Medulla oblongata (tissue), 1 donor: ENCODE results near the gene SOWAHD.
A peak's percentile ranks its signal among the peaks of the same experiment; 100 is the strongest.
"Not testable (repeated sequence)": the region's sequence is repeated elsewhere in the genome, so short reads cannot be mapped to it uniquely, and the experiment has no call there.

Experiments
- DNase-seq: peaks from one replicate; pipeline ENCODE4 v3.0.0-alpha.2; 2015; ENCODE audit errors: extremely low spot score

Gene SOWAHD

GRCh38 chrX:119757979-119758730 lies at the start of gene SOWAHD:
SOWAHD (plus strand) TSS chrX:119758588; CDS start chrX:119758668, 80 bp downstream.
- DNase-seq = peak; percentile 43

DNA sequence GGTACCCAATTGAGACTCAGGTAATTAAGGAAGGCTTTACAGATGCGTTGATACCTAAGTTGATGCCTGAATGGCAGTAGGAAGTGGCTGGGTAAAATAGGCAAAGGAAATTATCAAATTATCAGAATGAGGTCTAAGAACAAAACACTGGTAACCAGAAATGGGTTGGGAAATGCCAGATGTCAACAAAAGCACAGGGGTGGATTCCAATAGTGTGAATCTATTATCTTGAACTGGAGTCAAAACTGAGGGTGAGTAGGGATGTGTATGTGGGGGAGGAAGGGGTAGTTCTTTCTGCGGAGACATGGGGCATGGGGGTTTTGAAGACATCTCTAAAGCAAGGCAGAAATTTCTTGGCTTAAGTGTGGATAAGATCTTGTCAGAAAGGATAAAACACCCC lies 49.5 kb upstream of the SOWAHD start:
- DNase-seq = no peak

- no peak for DNase-seq
Observed at GRCh38 chrX:119709630-119710029, 48.8 kb upstream of the SOWAHD start.

- no peak for DNase-seq
Observed at GRCh38 chrX:119721487-119721886, 36.9 kb upstream of the SOWAHD start.

DNA sequence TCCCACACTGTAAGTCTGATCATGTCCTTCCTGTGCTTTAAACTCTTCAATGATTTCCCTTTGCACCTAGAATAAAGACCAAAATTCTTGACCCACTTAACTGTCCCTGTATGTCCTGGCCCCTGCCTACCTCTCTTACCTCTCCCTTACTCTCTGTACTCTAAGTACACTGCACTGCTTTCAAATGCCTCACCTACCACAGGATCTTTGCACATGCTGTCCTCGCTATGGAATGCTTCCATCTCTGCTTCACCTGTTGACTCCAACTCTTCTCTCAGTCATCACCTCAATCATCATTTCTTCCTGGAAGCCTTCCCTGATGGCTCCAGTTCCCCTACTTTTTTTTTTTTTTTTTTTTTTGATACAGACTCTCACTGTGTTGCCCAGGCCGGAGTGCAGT lies 36.5 kb upstream of the SOWAHD start:
- no peak for DNase-seq

GRCh38 chrX:119726900-119727555 lies 31.4 kb upstream of the SOWAHD start:
- DNase-seq = no peak

DNA sequence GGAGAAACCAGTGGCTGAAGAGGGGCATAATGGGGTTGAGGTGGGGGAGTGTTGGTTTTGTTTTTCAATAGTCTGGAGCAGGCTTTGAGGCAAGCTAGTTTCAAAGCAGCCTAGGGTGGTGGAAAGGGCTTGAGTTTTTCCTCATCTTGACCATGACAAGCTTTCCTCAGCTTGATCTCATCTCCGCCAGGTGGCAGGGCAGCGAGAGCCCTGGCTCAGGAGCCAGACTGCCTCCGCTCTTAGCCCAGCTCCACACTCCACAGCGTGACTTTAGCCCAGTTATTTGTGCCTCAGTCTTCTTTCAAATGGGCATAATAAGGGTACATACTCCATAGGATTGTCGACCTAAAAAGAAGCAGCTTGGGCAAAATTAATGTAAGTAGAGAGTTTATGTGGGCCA lies 29.9 kb upstream of the SOWAHD start:
- DNase-seq = no peak

GRCh38 chrX:119729408-119730201 lies 28.8 kb upstream of the SOWAHD start:
- DNase-seq = peak; percentile 45

DNA sequence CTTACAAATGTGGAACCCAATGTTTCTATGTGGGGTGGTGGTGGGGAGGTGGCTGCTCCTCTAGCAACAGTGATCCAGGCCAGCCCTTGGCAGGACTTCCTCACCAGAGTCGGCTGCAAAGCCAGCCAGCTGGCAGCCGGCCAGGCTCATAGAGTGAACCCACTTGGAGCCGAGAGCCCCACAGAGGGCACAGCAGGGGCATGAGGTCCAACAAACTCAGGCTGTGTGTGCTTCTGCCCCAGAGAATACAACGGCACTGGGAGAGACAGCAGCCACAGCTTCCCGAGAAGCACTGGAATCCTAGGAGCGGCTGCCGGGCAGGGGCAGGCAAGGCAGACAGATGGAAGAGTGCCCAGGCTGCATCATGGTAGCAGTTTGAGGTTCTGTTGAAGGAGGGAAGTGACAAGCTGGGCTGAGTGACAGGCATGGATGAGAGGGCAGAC lies 23.5 kb upstream of the SOWAHD start:
- peak; percentile 73 for DNase-seq

DNA sequence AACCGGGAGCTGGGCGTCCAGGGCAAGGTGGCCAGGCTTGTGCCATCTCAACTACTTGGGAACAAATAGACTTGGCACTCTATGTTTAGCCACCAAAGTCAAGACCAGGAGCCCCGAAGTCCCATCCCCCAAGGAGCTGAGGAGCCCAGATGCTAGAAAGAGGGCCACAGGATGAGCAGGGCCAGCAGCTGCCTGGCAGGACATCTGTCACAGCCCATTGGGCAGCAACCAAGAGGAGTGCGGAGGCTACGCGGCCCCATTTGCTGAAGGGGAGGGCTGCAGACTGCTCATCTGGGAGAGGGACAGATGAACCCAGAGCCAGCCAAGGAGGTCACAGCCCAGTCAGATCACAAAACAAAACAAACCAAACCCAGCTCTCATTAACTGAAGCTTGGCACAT lies 22.9 kb upstream of the SOWAHD start:
- DNase-seq = no peak

GRCh38 chrX:119736206-119736764 lies 22.1 kb upstream of the SOWAHD start:
- no peak for DNase-seq

DNA sequence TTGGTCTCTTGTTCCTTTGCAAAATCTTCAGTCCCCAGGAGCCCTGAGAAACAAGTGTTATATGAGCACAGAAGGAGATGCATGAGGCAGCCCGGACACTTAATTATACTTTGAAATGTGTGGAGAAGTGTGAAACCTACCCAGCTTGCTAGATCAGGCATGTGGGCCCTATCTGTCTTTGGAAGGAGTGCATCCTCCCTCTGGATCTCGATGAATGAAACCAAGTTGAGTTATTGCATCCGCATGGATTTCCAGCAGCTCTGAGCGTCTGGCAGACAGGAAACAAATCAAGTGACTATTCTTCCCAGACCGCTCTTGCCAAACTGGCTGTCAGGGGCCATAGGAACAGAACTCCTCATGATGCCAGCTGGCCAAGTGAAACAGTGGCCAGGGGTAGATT lies 19.6 kb upstream of the SOWAHD start:
- DNase-seq = no peak

- no peak for DNase-seq
Observed at GRCh38 chrX:119745283-119745848, 13.0 kb upstream of the SOWAHD start.

GRCh38 chrX:119750131-119750530 lies 8.3 kb upstream of the SOWAHD start:
- DNase-seq = not testable (repeated sequence)

- not testable (repeated sequence) for DNase-seq
Observed at GRCh38 chrX:119750751-119751150, 7.6 kb upstream of the SOWAHD start.

GRCh38 chrX:119753001-119753400 lies 5.4 kb upstream of the SOWAHD start:
- DNase-seq = no peak

DNA sequence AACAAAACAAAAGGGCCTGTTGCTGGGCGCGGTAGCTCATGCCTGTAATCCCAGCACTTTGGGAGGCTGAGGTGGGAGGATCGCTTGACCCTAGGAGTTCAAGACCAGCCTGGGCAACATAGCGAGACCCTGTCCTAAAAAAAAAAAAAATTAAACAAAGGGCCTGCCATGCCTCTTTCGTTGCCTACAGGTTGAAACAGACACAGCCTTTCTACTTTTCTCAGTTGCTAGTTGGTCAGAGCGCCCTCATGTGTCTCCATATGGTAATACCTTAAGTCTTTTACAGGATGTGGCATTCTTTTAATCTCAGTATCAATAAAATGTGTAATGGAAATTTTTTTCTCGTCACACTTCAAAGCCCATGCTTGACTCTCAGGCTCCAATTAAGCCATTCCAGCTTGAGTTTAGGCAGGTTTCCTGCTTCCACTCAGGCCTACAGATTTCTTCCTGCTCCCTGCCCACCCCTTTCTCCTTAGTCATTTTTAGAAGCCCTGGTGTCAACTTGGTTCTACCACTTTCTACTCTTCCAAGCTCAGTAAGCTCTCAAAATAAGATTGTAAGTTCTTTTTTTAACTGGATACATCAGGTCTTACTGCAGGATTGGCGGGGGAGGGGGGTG lies 4.6 kb upstream of the SOWAHD start:
- peak; percentile 24 for DNase-seq

DNA sequence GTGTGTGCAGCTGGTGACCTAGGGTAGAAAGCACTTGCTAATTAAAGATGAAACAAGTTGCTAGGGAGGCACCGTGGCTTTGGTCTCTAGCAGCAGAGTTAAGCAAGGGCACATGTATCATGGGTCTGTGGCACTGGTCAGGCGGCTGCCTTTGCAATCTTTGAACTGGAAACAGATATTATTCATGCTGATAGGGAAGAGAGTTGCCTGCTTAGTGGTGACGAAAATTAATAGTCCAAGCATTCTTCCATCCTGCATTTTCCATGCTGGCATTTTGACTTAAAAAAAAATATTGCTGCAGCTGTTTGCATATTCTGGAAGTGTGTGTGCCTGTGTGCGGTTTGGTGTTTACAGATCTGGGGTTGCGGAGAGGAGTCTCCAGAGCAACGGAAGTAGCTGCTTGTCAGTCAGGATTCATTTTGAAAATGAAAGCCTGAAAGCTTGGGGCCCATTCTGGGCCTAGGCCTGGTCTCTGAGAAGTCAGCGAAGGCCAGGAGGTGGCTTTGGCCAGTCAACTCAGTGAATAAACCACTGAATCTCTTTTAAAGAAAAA lies 2.3 kb upstream of the SOWAHD start:
- DNase-seq = peak; percentile 31

DNA sequence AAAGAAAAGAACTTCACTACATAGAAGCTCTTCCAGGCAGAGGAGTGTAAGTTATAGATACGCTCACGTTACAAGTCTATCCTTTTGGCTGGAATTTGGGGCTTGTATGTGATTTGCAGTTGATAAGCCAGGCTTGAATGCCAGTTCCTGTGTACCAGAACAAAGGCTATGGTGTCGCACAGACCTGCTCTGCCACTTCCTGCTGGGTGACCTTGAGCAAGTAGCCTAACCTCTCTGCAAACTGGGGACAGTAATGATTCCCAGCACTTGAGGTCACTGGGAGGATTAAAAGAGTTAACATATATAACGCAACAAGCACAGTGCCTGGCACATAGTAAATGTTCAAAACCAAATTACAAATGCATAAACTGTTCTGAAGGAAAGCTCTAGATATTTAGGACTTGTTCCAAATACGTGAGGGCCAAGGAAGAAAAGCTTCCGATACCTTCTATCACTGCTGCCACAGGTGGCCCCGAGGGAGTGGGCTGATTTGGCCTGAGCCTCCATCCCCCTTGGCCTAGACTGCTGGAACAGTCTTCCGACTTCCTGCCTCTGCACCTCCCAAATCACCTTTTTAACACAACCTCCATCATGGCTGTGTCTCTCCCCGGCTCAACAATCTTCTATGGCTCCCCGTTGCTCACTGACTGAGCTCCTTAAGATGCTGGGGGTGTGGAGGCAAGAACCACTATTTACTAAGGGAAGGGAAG lies 1.3 kb upstream of the SOWAHD start:
- DNase-seq = no peak

- no peak for DNase-seq
Observed at GRCh38 chrX:119757646-119757978, 776 bp upstream of the SOWAHD start.
